Measurements from ENCODE around the gene TTC4.

TTC4 gene

GRCh38 chr1:54742282-54742681 is 26.6 kb downstream of the TTC4 start:
- no peak for DNase-seq (ENCODE audit: low read depth)
- H3K4me3 ChIP-seq (ENCODE audit: control insufficient read depth, low read depth, low read length) = no peak overlapping the region
- TF ChIP-seq CTCF (IDR thresholded peaks at IDR 0.05; ENCODE audit: control insufficient read depth, insufficient read depth, low read depth, low read length, missing control alignments) = no peak

GRCh38 chr1:54743416-54744226 is 28.0 kb downstream of the TTC4 start:
- TF ChIP-seq CTCF (IDR thresholded peaks at IDR 0.05; ENCODE audit: control insufficient read depth, insufficient read depth, low read depth, low read length, missing control alignments) = no peak
- DNase-seq (ENCODE audit: low read depth) = no peak
- H3K4me3 ChIP-seq (ENCODE audit: control insufficient read depth, low read depth, low read length) = no peak overlapping the region

- TF ChIP-seq CTCF (IDR thresholded peaks at IDR 0.05; ENCODE audit: control insufficient read depth, insufficient read depth, low read depth, low read length, missing control alignments) = no peak
- no peak for DNase-seq (ENCODE audit: low read depth)
- H3K4me3 ChIP-seq (ENCODE audit: control insufficient read depth, low read depth, low read length) = no peak overlapping the region
Observed at GRCh38 chr1:54744696-54745095, 29.0 kb downstream of the TTC4 start.

- no peak for DNase-seq (ENCODE audit: low read depth)
- H3K4me3 ChIP-seq (ENCODE audit: control insufficient read depth, low read depth, low read length) = no peak overlapping the region
- no peak for TF ChIP-seq CTCF (IDR thresholded peaks at IDR 0.05; ENCODE audit: control insufficient read depth, insufficient read depth, low read depth, low read length, missing control alignments)
Observed at GRCh38 chr1:54745274-54745673, 29.6 kb downstream of the TTC4 start.

GRCh38 chr1:54745864-54746263 is 30.2 kb downstream of the TTC4 start:
- no peak for DNase-seq (ENCODE audit: low read depth)
- no peak for TF ChIP-seq CTCF (IDR thresholded peaks at IDR 0.05; ENCODE audit: control insufficient read depth, insufficient read depth, low read depth, low read length, missing control alignments)
- H3K4me3 ChIP-seq (ENCODE audit: control insufficient read depth, low read depth, low read length) = no peak overlapping the region

GRCh38 chr1:54748094-54748835 is 32.6 kb downstream of the TTC4 start:
- no peak for TF ChIP-seq CTCF (IDR thresholded peaks at IDR 0.05; ENCODE audit: control insufficient read depth, insufficient read depth, low read depth, low read length, missing control alignments)

More at GRCh38 chr1:54748094-54748835, 32.6 kb downstream of the TTC4 start:
- no peak for DNase-seq (ENCODE audit: low read depth)
- no peak overlapping the region for H3K4me3 ChIP-seq (ENCODE audit: control insufficient read depth, low read depth, low read length)
